KMS-11 (cell line): ENCODE data around the gene TJP3.

Experiments used
- H2AFZ ChIP-seq: fragments of 200-600 bp; sonication (generic); 2 replicates; pipeline ENCODE4 v1.6.1; 2016; ENCODE audit warnings: antibody characterized with exemption, mixed run types, low read depth
- H3K27ac ChIP-seq: fragments of 200-600 bp; sonication (generic); 2 replicates; pipeline ENCODE4 v1.6.1; 2016; ENCODE audit warnings: mild to moderate bottlenecking, mixed run types
- H3K27me3 ChIP-seq: fragments of 200-600 bp; sonication (generic); 2 replicates; pipeline ENCODE4 v1.6.1; 2017; ENCODE audit warnings: mild to moderate bottlenecking, low read depth, mixed run types, moderate library complexity; ENCODE audit not compliant: insufficient read depth
- H3K36me3 ChIP-seq: fragments of 200-600 bp; sonication (generic); 2 replicates; pipeline ENCODE4 v1.6.1; 2017; ENCODE audit warnings: mild to moderate bottlenecking, mixed run types; ENCODE audit not compliant: insufficient read depth
- H3K4me1 ChIP-seq: fragments of 200-600 bp; sonication (generic); 2 replicates; pipeline ENCODE4 v1.6.1; 2016; ENCODE audit warnings: mild to moderate bottlenecking, low read depth, mixed run types; ENCODE audit not compliant: poor library complexity, severe bottlenecking
- H3K4me2 ChIP-seq: fragments of 200-600 bp; sonication (generic); 2 replicates; pipeline ENCODE4 v1.7.0; 2016; ENCODE audit warnings: mild to moderate bottlenecking, mixed run types
- H3K4me3 ChIP-seq: fragments of 200-600 bp; sonication (generic); IDR thresholded peaks from 2 replicates; pipeline ENCODE4 v1.6.1; 2017; ENCODE audit warnings: low read depth, low read length, mixed read lengths; ENCODE audit not compliant: insufficient read depth
- H3K79me2 ChIP-seq: fragments of 200-600 bp; sonication (generic); 2 replicates; pipeline ENCODE4 v1.6.1; 2016; ENCODE audit warnings: low read depth, mixed run types; ENCODE audit not compliant: insufficient read depth
- H3K9ac ChIP-seq: fragments of 200-600 bp; sonication (generic); 2 replicates; pipeline ENCODE4 v1.6.1; 2016; ENCODE audit warnings: mild to moderate bottlenecking, mixed run types
- H4K20me1 ChIP-seq: fragments of 200-600 bp; sonication (generic); 2 replicates; pipeline ENCODE4 v1.6.1; 2016; ENCODE audit warnings: mild to moderate bottlenecking, mixed run types; ENCODE audit not compliant: insufficient read depth
- CTCF ChIP-seq: fragments of 200-600 bp; sonication (generic); conservative IDR thresholded peaks from 2 replicates; pipeline ENCODE4 v1.6.1; 2017; ENCODE audit warnings: low read depth, mild to moderate bottlenecking, antibody characterized with exemption, low read length, moderate library complexity, mixed read lengths

TJP3 gene

DNA sequence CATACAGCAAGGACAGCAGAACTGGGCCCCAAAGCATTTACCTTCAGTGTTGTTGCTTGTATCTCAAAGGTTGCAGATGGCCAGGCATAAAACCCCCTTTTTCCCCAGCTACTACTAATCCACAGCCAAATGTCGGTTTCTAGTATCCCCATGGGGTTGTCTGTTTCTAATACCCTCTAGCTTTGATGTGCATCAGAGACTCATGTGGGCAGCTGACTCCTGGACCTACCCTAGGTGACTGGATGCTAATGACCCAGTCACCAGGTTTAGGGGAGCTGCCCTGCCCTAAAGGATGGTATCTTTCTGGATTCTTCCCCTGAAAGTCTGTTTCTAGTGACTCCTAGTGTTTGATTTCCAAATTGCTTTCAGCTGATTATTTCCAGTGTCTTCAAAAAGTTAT is 23.9 kb downstream of the TJP3 start:
- no peaks in the 10 kb centered on the region for H3K79me2 ChIP-seq
- no peak for TF ChIP-seq CTCF
- H3K27me3 ChIP-seq, result peaks cover 46% of the 10 kb centered on the region
- H3K36me3 ChIP-seq, result no peaks in the 10 kb centered on the region
- no peak overlapping the region for H2AFZ ChIP-seq
- H3K4me3 ChIP-seq, result no peak overlapping the region
- no peak overlapping the region for H3K9ac ChIP-seq
- no peak overlapping the region for H3K4me2 ChIP-seq
- H4K20me1 ChIP-seq, result no peaks in the 10 kb centered on the region
- no peak overlapping the region for H3K27ac ChIP-seq
- H3K4me1 ChIP-seq, result no peaks in the 10 kb centered on the region

GRCh38 chr19:3733549-3734309 is 25.5 kb downstream of the TJP3 start:
- no peak for TF ChIP-seq CTCF

GRCh38 chr19:3734310-3734600 is 26.1 kb downstream of the TJP3 start:
- Histone ChIP-seq H3K27me3 (peaks cover 65% of the 10 kb centered on the region), H3K9ac (no peak overlapping the region), H3K4me3 (no peak overlapping the region), H4K20me1 (no peaks in the 10 kb centered on the region), H3K4me1 (no peaks in the 10 kb centered on the region), H3K79me2 (no peaks in the 10 kb centered on the region), H2AFZ (no peak overlapping the region), H3K27ac (no peak overlapping the region), H3K36me3 (no peaks in the 10 kb centered on the region), H3K4me2 (no peak overlapping the region)
- TF ChIP-seq CTCF, result no peak

More at GRCh38 chr19:3733549-3734309, 25.5 kb downstream of the TJP3 start:
- Histone ChIP-seq H2AFZ (no peak overlapping the region), H3K9ac (no peak overlapping the region), H3K27me3 (peaks cover 60% of the 10 kb centered on the region), H3K4me3 (no peak overlapping the region), H3K4me1 (no peaks in the 10 kb centered on the region), H3K27ac (no peak overlapping the region), H3K79me2 (no peaks in the 10 kb centered on the region), H3K4me2 (no peak overlapping the region), H4K20me1 (no peaks in the 10 kb centered on the region), H3K36me3 (no peaks in the 10 kb centered on the region)

- no peak for TF ChIP-seq CTCF
- H3K9ac ChIP-seq, result no peak overlapping the region
Measured at GRCh38 chr19:3736106-3736724, 28.0 kb downstream of the TJP3 start.

More at GRCh38 chr19:3736106-3736724, 28.0 kb downstream of the TJP3 start:
- no peaks in the 10 kb centered on the region for H3K4me1 ChIP-seq
- no peaks in the 10 kb centered on the region for H3K79me2 ChIP-seq
- H3K27ac ChIP-seq, result no peak overlapping the region
- no peak overlapping the region for H2AFZ ChIP-seq
- H4K20me1 ChIP-seq, result no peaks in the 10 kb centered on the region
- H3K36me3 ChIP-seq, result no peaks in the 10 kb centered on the region
- no peak overlapping the region for H3K4me3 ChIP-seq
- H3K27me3 ChIP-seq, result peaks cover 69% of the 10 kb centered on the region
- no peak overlapping the region for H3K4me2 ChIP-seq
